Measurements from ENCODE around the gene STXBP1.

The STXBP1 gene

GRCh38 chr9:127658428-127658827 is 46.4 kb downstream of the STXBP1 start:
- H3K36me3 ChIP-seq (ENCODE audit: insufficient read depth, low read length) = peaks cover 10% of the 10 kb centered on the region; the same call in 1 of the 2 replicates
- no peaks in the 10 kb centered on the region for H3K79me2 ChIP-seq (ENCODE audit: insufficient read depth, low read length)
- no peak for DNase-seq
- no peaks in the 10 kb centered on the region for H4K20me1 ChIP-seq (ENCODE audit: insufficient read depth, low read length)
- H3K4me3 ChIP-seq (ENCODE audit: low read depth in 1 of 2, low read length in 2 of 2) = no peak overlapping the region
- no peak for TF ChIP-seq CTCF (IDR thresholded peaks at IDR 0.05; ENCODE audit: borderline replicate concordance, extremely low read depth, low read length, poor library complexity, severe bottlenecking)
- no peak for TF ChIP-seq EZH2 (IDR thresholded peaks at IDR 0.05; ENCODE audit: borderline replicate concordance, low read depth, low read length, severe bottlenecking)
- H3K9ac ChIP-seq (ENCODE audit: low read depth, low read length) = no peak overlapping the region
- no peaks in the 10 kb centered on the region for H3K9me3 ChIP-seq (ENCODE audit: insufficient read depth, low read length, severe bottlenecking)
- ATAC-seq (ENCODE audit: insufficient read depth, low read depth) = no peak
- no peak overlapping the region for H2AFZ ChIP-seq (ENCODE audit: low read depth, low read length)
- H3K4me1 ChIP-seq (ENCODE audit: insufficient read depth, low read length) = no peaks in the 10 kb centered on the region
- H3K4me2 ChIP-seq (ENCODE audit: insufficient read depth, low read length) = no peak overlapping the region
- no peak overlapping the region for H3K27ac ChIP-seq (ENCODE audit: low read length)
- H3K27me3 ChIP-seq (ENCODE audit: insufficient read depth, low read length, poor library complexity) = no peaks in the 10 kb centered on the region

GRCh38 chr9:127660886-127661741 is 49.0 kb downstream of the STXBP1 start:
- DNase-seq (no peak), ATAC-seq (ENCODE audit: insufficient read depth, low read depth) (no peak)
- no peak overlapping the region for H3K9ac ChIP-seq (ENCODE audit: low read depth, low read length)
- H3K79me2 ChIP-seq (ENCODE audit: insufficient read depth, low read length) = no peaks in the 10 kb centered on the region
- H3K4me1 ChIP-seq (ENCODE audit: insufficient read depth, low read length) = no peaks in the 10 kb centered on the region
- H3K4me3 ChIP-seq (ENCODE audit: low read depth in 1 of 2, low read length in 2 of 2) = no peak overlapping the region
- H2AFZ ChIP-seq (ENCODE audit: low read depth, low read length) = no peak overlapping the region
- no peak overlapping the region for H3K4me2 ChIP-seq (ENCODE audit: insufficient read depth, low read length)
- no peaks in the 10 kb centered on the region for H3K9me3 ChIP-seq (ENCODE audit: insufficient read depth, low read length, severe bottlenecking)
- peaks cover 7% of the 10 kb centered on the region; the same call in 1 of the 2 replicates for H3K36me3 ChIP-seq (ENCODE audit: insufficient read depth, low read length)
- H3K27me3 ChIP-seq (ENCODE audit: insufficient read depth, low read length, poor library complexity) = no peaks in the 10 kb centered on the region
- no peak for TF ChIP-seq EZH2 (IDR thresholded peaks at IDR 0.05; ENCODE audit: borderline replicate concordance, low read depth, low read length, severe bottlenecking)
- TF ChIP-seq CTCF (IDR thresholded peaks at IDR 0.05; ENCODE audit: borderline replicate concordance, extremely low read depth, low read length, poor library complexity, severe bottlenecking) = no peak
- no peak overlapping the region for H3K27ac ChIP-seq (ENCODE audit: low read length)
- no peaks in the 10 kb centered on the region for H4K20me1 ChIP-seq (ENCODE audit: insufficient read depth, low read length)

GRCh38 chr9:127662617-127663016 is 50.5 kb downstream of the STXBP1 start:
- no peaks in the 10 kb centered on the region for H4K20me1 ChIP-seq (ENCODE audit: insufficient read depth, low read length)
- H3K4me3 ChIP-seq (ENCODE audit: low read depth in 1 of 2, low read length in 2 of 2) = no peak overlapping the region
- no peak for ATAC-seq (ENCODE audit: insufficient read depth, low read depth)
- no peak overlapping the region for H2AFZ ChIP-seq (ENCODE audit: low read depth, low read length)
- H3K9me3 ChIP-seq (ENCODE audit: insufficient read depth, low read length, severe bottlenecking) = no peaks in the 10 kb centered on the region
- no peak overlapping the region for H3K4me2 ChIP-seq (ENCODE audit: insufficient read depth, low read length)
- no peaks in the 10 kb centered on the region for H3K27me3 ChIP-seq (ENCODE audit: insufficient read depth, low read length, poor library complexity)
- H3K36me3 ChIP-seq (ENCODE audit: insufficient read depth, low read length) = peaks cover 7% of the 10 kb centered on the region; the same call in 1 of the 2 replicates
- no peak overlapping the region for H3K27ac ChIP-seq (ENCODE audit: low read length)
- H3K9ac ChIP-seq (ENCODE audit: low read depth, low read length) = no peak overlapping the region
- no peaks in the 10 kb centered on the region for H3K4me1 ChIP-seq (ENCODE audit: insufficient read depth, low read length)
- TF ChIP-seq CTCF (IDR thresholded peaks at IDR 0.05; ENCODE audit: borderline replicate concordance, extremely low read depth, low read length, poor library complexity, severe bottlenecking) (no peak), EZH2 (IDR thresholded peaks at IDR 0.05; ENCODE audit: borderline replicate concordance, low read depth, low read length, severe bottlenecking) (no peak)
- no peak for DNase-seq
- no peaks in the 10 kb centered on the region for H3K79me2 ChIP-seq (ENCODE audit: insufficient read depth, low read length)

Data from DND-41 (cell line).